Measurements from ENCODE around the gene PIK3R3. TPM values are rescaled to one million over a fixed set of nuclear protein-coding genes. Genes with fewer than 3 reads are reported as not detected.

PIK3R3 gene
- total and polyA plus RNA-seq, 9 of the 15 experiments (the other 6 are each of a cell fraction or from before 2014, with no cell fraction given) = 1.4 to 7.7 (median 4.6) TPM

DNA sequence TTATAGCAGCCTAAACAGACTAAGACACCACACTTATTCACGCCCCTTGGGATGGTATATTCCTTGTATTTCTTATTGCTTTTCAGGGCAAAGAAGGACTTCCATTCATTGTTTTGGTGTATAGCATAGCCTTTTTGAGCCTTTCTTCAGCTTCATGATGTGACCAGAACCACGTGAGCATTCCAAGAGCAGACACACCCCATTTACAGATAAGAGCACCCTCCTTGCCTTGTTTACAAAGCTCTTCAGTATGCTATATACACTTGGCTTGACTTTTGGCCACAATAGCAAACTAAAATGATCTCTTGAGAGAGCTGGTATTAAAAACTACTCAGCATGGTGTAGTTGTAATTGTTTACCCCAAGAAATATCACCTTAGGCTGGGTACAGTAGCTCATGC lies 78.7 kb downstream of the PIK3R3 start (continued):
- no peak for TF ChIP-seq PHF20 (IDR thresholded peaks at IDR 0.05; ENCODE audit: partially characterized antibody)
- peak; percentile 65 for TF ChIP-seq L3MBTL2 (IDR thresholded peaks at IDR 0.05)
- no peak for TF ChIP-seq TBP (optimal IDR thresholded peaks at IDR 0.05; ENCODE audit: low read depth, low read length)
- TF ChIP-seq TCF3 (CRISPR knock-in tag; IDR thresholded peaks at IDR 0.05) = no peak
- no peak for TF ChIP-seq ZNF232 (CRISPR knock-in tag; IDR thresholded peaks at IDR 0.05)
- TF ChIP-seq BHLHE40 (IDR thresholded peaks at IDR 0.05; ENCODE audit: low read length) = peak; percentile 86
- no peak for TF ChIP-seq MEF2A (IDR thresholded peaks at IDR 0.05; ENCODE audit: control insufficient read depth, low read depth, low read length)
- TF ChIP-seq BRCA1 (IDR thresholded peaks at IDR 0.05) = no peak
- no peak for TF ChIP-seq BRCA1 (CRISPR knock-in tag; IDR thresholded peaks at IDR 0.05)
- TF ChIP-seq SMC3 (conservative IDR thresholded peaks at IDR 0.05; ENCODE audit: insufficient read depth, low read depth, low read length) = no peak
- no peak for TF ChIP-seq EGR1 (conservative IDR thresholded peaks at IDR 0.05)
- no peak for TF ChIP-seq GATAD2B (IDR thresholded peaks at IDR 0.05; ENCODE audit: borderline replicate concordance)
- TF ChIP-seq, protein P1, sequence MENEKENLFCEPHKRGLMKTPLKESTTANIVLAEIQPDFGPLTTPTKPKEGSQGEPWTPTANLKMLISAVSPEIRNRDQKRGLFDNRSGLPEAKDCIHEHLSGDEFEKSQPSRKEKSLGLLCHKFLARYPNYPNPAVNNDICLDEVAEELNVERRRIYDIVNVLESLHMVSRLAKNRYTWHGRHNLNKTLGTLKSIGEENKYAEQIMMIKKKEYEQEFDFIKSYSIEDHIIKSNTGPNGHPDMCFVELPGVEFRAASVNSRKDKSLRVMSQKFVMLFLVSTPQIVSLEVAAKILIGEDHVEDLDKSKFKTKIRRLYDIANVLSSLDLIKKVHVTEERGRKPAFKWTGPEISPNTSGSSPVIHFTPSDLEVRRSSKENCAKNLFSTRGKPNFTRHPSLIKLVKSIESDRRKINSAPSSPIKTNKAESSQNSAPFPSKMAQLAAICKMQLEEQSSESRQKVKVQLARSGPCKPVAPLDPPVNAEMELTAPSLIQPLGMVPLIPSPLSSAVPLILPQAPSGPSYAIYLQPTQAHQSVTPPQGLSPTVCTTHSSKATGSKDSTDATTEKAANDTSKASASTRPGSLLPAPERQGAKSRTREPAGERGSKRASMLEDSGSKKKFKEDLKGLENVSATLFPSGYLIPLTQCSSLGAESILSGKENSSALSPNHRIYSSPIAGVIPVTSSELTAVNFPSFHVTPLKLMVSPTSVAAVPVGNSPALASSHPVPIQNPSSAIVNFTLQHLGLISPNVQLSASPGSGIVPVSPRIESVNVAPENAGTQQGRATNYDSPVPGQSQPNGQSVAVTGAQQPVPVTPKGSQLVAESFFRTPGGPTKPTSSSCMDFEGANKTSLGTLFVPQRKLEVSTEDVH (IDR thresholded peaks at IDR 0.05; ENCODE audit: low read depth, partially characterized antibody) = no peak
- TF ChIP-seq PRMT5 (CRISPR knock-in tag; IDR thresholded peaks at IDR 0.05) = no peak
- TF ChIP-seq, protein P2, sequence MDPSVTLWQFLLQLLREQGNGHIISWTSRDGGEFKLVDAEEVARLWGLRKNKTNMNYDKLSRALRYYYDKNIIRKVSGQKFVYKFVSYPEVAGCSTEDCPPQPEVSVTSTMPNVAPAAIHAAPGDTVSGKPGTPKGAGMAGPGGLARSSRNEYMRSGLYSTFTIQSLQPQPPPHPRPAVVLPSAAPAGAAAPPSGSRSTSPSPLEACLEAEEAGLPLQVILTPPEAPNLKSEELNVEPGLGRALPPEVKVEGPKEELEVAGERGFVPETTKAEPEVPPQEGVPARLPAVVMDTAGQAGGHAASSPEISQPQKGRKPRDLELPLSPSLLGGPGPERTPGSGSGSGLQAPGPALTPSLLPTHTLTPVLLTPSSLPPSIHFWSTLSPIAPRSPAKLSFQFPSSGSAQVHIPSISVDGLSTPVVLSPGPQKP (CRISPR knock-in tag; IDR thresholded peaks at IDR 0.05) = no peak
- no peak for TF ChIP-seq CCAR2 (IDR thresholded peaks at IDR 0.05; ENCODE audit: low read depth, low read length)
- TF ChIP-seq KLF1 (tag; IDR thresholded peaks at IDR 0.05) = peak; percentile 88
- no peak for TF ChIP-seq ATF7 (IDR thresholded peaks at IDR 0.05)
- TF ChIP-seq MEF2D (tag; conservative IDR thresholded peaks at IDR 0.05; ENCODE audit: low read depth) = 0 out of 2 replicates have a peak, but pooled peaks have one; percentile 1
- no peak for TF ChIP-seq MED1 (CRISPR knock-in tag; IDR thresholded peaks at IDR 0.05; ENCODE audit: borderline replicate concordance)
- TF ChIP-seq, protein P3, sequence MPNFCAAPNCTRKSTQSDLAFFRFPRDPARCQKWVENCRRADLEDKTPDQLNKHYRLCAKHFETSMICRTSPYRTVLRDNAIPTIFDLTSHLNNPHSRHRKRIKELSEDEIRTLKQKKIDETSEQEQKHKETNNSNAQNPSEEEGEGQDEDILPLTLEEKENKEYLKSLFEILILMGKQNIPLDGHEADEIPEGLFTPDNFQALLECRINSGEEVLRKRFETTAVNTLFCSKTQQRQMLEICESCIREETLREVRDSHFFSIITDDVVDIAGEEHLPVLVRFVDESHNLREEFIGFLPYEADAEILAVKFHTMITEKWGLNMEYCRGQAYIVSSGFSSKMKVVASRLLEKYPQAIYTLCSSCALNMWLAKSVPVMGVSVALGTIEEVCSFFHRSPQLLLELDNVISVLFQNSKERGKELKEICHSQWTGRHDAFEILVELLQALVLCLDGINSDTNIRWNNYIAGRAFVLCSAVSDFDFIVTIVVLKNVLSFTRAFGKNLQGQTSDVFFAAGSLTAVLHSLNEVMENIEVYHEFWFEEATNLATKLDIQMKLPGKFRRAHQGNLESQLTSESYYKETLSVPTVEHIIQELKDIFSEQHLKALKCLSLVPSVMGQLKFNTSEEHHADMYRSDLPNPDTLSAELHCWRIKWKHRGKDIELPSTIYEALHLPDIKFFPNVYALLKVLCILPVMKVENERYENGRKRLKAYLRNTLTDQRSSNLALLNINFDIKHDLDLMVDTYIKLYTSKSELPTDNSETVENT (CRISPR knock-in tag; IDR thresholded peaks at IDR 0.05) = no peak
- no peak for TF ChIP-seq NFE2 (IDR thresholded peaks at IDR 0.05; ENCODE audit: low read depth)
- TF ChIP-seq, protein P4, sequence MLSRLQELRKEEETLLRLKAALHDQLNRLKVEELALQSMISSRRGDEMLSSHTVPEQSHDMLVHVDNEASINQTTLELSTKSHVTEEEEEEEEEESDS (CRISPR knock-in tag; IDR thresholded peaks at IDR 0.05) = no peak
- TF ChIP-seq U2AF2 (optimal IDR thresholded peaks at IDR 0.05; ENCODE audit: low read depth, low read length) = no peak

Data from K562 (cell line).